ENCODE results near the gene MEGF11.

DNA sequence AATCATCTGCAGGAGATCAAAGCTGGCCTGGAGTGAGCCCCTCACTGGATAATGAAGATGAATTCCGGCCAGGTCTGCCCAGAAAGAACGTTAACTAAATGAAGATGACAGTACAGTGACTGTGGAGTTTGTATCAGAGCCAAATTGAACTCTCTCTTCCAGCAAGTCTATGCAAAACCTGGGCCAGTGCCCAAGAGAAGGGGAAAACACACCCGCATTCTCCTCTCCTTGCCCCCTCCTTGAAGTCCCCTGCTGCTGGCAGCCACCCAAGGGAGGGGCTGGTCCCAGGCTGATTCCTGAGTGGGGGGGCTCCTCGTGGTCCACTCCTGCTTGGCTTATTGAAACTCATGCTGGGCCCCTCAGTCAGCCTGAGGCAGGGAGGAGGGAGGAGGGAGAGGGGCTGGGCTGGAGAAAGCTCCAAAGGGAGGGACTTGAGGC is 228.5 kb downstream of the MEGF11 start:
- TF ChIP-seq, protein P1, sequence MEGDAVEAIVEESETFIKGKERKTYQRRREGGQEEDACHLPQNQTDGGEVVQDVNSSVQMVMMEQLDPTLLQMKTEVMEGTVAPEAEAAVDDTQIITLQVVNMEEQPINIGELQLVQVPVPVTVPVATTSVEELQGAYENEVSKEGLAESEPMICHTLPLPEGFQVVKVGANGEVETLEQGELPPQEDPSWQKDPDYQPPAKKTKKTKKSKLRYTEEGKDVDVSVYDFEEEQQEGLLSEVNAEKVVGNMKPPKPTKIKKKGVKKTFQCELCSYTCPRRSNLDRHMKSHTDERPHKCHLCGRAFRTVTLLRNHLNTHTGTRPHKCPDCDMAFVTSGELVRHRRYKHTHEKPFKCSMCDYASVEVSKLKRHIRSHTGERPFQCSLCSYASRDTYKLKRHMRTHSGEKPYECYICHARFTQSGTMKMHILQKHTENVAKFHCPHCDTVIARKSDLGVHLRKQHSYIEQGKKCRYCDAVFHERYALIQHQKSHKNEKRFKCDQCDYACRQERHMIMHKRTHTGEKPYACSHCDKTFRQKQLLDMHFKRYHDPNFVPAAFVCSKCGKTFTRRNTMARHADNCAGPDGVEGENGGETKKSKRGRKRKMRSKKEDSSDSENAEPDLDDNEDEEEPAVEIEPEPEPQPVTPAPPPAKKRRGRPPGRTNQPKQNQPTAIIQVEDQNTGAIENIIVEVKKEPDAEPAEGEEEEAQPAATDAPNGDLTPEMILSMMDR (IDR thresholded peaks at IDR 0.05) = no peak
- TF ChIP-seq POLR2AphosphoS5 (IDR thresholded peaks at IDR 0.05) = no peak
- TF ChIP-seq POLR2A (IDR thresholded peaks at IDR 0.05) = no peak

Measured in breast epithelium (tissue), 3 donors.